IPS-NIHi11 (cell line): ENCODE results near the gene SRGAP3.

Source experiments
- DNase-seq: peaks from one replicate; pipeline ENCODE4 v3.0.0; 2012; ENCODE audit warnings: mixed read lengths, low spot score

Gene SRGAP3

GRCh38 chr3:9201266-9201665 is 48.2 kb downstream of the SRGAP3 start:
- no peak for DNase-seq

- no peak for DNase-seq
These were observed 49.7 kb downstream of the SRGAP3 start for GRCh38 chr3:9199775-9200174.

- DNase-seq = no peak
These were observed 50.5 kb downstream of the SRGAP3 start for GRCh38 chr3:9198899-9199335.

- DNase-seq = no peak
These were observed 51.2 kb downstream of the SRGAP3 start for GRCh38 chr3:9198261-9198660.

DNA sequence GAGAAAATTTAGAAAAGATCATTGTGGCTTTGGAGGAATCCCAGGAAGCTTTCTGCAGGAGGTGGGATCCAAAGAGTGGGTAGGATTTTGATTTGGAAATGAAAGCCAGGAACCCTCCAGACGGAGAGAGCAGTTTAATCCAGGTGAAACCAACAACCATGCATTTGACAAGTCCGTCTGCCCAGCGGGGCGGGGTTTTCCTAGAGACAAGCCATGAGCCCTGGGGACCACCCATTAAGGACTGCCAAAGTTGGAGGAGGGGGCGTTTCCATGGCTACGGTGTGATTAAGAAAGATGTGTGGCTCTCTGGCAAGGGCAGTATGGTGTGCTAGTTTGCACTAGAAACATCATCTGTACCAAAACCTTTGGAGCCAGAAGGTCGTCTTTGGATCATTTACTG is 53.4 kb downstream of the SRGAP3 start:
- DNase-seq = peak; percentile 68

DNA sequence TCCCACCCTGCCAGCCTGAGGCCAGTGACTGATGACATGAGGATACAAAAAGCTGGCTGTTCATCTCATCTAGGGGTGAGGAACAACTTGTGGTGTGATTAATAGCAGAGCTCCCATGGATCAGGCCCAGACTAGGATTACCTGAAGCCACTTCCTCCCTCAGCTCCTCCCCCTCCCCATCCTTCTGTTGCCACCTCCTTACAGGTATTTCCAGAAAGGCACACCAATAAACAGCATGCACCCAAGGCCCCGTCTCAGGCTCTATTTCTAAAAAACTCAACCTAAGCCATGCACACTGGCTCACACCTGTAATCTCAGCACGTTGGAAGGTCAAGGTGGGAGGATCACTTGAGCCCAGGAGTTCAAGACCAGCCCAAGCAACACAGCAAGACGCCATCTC is 54.1 kb downstream of the SRGAP3 start:
- DNase-seq = no peak

GRCh38 chr3:9194509-9195184 is 54.8 kb downstream of the SRGAP3 start:
- DNase-seq = no peak

DNA sequence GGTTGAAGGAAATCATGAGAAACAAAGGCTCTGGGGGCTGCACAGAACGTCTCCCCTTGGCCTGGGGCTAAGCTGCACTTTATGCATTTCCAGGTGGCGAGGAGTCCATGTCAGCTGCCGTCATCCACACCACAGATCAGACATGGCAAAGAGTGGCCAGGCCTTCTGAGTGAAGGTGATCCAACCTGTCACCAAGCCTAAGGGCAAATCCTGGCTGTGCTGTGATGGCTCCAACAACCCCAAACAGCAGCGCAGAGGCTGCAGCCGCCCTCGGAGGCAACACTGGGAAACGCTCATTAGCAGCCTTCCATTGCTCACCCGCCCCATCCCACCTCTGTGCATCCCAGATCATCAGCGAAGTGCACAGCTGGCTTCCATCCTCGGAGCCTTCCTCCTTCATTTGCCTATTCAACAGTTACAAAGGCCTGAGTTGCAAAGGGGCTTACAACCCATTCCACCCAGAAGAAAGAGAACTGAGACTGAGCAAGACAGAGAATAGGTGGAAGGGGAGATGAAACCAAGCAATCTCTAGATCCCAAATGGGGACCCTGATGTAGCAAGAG is 55.7 kb downstream of the SRGAP3 start:
- no peak for DNase-seq

DNA sequence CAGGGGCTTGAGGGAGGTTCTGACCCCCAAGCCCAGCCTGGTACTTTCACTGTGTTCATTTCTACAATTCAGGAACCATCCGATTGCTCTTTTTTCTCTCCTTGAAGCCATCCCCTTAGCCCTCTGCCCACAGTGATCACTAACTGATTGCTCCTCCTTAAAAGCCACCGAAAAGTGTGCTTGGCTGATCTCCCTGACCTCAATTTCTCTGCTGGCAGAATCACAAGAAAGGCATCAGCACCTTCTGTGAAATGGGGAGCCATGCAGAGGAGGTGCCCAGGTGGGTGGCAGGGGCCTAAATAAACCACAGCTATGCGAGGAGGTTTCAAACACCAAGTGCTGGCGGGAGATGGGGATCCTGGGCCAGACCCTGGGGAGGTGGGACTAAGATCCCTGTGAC is 56.2 kb downstream of the SRGAP3 start:
- DNase-seq = no peak

- no peak for DNase-seq
These were observed 57.0 kb downstream of the SRGAP3 start for GRCh38 chr3:9192248-9193025.

DNA sequence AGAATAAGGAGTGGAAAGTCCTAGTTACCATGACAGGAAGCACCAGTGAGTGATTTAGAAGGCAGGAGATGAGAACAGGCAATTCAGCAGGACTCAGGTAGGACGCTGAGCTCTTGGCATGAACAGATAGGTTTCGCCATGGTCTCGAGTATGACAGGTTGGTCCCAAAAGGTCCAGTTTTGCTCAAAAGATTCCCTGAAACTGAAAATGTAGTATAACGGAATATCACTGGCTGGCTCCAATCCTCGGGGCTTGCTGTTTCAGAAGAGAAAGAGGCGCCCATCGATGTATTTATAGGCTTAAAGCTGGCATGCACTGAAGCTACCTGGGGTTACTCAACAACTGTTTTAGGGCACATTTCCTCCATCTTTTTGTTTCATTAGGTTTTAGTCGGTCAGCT is 59.2 kb downstream of the SRGAP3 start:
- DNase-seq = no peak

DNA sequence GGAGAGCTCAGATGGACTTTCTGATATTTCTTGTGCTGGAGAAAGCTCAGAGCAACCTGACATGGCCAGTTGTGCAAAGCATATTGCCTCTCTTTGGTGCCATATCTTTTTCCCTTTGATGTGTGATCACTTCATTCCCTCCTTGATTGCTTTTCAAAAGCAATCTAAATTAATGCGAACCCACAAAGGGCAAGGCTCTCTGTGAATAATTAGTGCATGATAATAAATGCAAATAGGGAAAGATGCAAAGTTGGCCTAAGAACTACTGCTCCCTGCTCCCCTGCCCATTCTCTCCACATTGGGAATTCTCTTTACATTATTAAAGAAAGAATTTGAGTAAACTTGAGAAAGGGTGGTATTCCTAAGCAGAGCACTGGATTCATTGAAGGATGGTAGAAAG is 60.9 kb downstream of the SRGAP3 start:
- no peak for DNase-seq

GRCh38 chr3:9185701-9186100 is 63.7 kb downstream of the SRGAP3 start:
- DNase-seq = no peak

- no peak for DNase-seq
These were observed 64.4 kb downstream of the SRGAP3 start for GRCh38 chr3:9185046-9185445.

DNA sequence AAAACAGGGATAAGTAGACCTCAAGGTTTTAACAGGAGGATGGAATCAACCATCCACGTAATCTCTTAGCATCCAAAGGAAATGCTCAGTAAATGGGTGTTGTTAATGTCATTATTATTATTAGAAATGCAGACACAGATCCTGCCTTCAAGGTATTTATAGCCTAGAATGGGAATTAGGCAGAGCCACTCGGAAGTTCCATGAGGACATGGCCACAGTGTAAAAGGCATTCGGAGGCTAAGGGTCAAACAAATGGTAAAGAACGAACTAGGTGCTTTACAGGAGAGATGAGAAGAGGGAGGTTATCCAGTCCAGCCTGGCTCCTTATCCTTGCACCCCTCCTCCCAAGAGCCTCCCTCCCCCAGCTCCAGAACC is 65.0 kb downstream of the SRGAP3 start:
- no peak for DNase-seq

DNA sequence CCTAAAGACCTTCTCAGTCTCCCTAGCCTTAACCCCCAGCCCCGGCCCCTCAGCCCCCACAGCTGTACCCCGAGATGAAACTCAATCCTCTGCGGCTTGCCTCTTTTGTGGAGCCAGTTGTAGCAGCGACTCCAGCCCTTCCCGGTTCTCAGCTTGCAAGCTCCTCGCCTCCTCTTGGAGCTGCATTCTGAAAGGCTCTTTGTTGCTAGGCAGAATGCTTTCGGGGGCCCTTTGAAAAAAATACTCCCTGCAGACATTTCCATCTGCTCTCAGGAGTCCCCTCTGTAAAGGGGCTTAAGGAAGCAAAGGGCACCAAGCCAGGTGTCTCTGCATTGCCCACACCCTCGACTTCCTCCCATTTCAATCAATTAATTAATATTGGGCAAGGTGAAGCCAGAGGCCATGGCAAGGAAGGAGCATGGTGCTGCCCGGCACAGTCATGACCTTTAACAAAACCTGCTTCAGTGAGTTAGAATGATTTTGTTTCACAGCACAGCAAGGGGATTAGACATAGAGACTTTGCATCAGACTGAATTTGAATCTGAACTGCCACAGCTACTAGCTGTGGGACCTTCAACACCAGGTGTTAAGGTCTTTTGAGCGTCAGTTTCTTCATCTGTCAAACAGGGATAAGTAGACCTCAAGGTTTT is 65.5 kb downstream of the SRGAP3 start:
- DNase-seq = peak; percentile 79

DNA sequence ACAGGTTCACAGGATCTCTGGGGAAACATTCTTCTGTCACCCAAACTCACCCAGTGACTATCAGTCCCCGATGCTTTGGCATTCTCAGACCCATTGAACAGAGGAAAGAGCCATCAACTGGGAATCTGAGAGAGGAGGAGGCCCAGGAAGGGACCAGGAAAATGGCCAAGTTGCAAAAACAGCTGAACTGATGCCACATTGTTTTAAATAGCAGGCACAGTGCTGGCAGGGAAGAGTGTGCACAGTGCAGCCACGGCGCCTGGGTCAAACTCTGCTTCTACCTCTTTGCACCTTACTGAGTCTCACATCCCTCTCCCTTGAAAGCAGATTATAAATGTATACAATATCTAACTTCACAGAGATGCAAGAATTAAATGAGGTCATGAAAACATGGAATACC is 66.4 kb downstream of the SRGAP3 start:
- DNase-seq = no peak

DNA sequence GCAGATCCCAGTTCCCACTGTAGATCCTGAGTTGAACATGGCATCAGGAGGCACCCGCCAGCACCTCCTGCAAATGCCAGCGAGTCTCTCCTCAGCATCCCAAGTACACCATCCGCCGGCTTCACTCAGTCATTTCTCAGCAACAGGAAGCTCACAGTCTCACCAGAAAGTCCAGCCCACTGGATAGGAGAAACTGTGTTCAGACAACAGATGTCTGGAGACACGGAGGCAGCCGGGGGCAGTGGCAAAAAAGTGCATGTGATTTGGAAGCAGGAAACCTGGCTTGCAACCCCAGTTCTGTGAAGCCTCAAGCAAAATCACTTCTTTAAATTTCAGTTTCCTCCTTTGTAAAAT is 68.7 kb downstream of the SRGAP3 start:
- DNase-seq = no peak

- DNase-seq = no peak
These were observed 69.4 kb downstream of the SRGAP3 start for GRCh38 chr3:9179826-9180763.

DNA sequence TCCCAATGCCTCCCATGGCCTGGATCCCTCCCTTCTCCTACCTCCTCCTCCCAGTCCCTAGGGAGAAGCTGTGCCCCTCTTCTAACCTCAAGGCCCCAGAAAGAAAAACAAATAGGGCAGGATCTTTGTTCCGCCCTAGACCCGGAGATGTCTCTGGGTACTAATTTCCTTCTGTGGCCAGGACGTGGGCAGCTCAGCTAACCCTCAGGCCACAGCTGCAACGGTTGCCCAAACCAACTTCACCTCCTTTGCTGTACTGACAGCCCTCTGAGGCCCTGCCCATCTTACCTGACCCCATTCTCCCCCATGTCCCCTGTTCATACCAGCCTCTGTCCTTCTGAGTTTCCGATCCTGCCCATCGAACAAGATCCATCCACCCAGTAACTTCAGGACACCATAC is 70.7 kb downstream of the SRGAP3 start:
- no peak for DNase-seq

GRCh38 chr3:9175421-9175820 is 74.0 kb downstream of the SRGAP3 start:
- DNase-seq = no peak

DNA sequence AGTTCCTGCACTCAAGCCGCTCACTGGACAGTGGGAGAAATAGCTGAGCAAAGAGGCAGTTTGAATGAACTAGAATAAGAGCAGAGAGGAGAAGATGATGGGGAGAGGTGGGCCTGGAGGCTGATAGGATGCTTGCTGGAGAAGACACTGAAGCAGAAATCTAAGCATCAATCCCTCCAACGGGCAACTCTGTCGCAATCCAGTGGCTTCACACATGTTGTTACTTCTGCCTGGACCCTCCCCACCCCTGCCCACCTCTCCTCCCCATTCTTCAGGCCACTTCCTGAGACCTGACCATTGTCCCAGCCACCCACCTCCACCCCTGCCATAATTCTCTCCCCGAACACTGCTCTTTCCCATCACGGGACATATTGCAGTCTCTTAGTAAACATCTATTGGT is 76.0 kb downstream of the SRGAP3 start:
- no peak for DNase-seq
